Lower lobe of right lung (tissue), 2 donors: Measurements from ENCODE around the gene GAS6. TPM values are rescaled to one million over a fixed set of nuclear protein-coding genes. Genes with fewer than 3 reads are reported as not detected.

Experiments used
- ATAC-seq, 2 donors: fragments of 200-7000 bp; cut with Tn5 transposase; one replicate each; pipeline ENCODE4 v1.9.1; 2020 to 2022; ENCODE audit warnings: mild to moderate bottlenecking in 2 of 2, moderate library complexity in 2 of 2
- DNase-seq: peaks from one replicate; pipeline ENCODE4 v3.0.0-alpha.2; 2020
- H3K27ac ChIP-seq: fragments of 200-600 bp; one replicate; pipeline ENCODE4 v1.8.0; 2022
- H3K27me3 ChIP-seq: fragments of 200-600 bp; one replicate; pipeline ENCODE4 v1.8.0; 2022; ENCODE audit warnings: low read depth
- H3K36me3 ChIP-seq: fragments of 200-600 bp; one replicate; pipeline ENCODE4 v1.8.0; 2022; ENCODE audit warnings: mild to moderate bottlenecking
- H3K4me1 ChIP-seq: fragments of 200-600 bp; one replicate; pipeline ENCODE4 v1.8.0; 2022
- H3K4me3 ChIP-seq: fragments of 200-600 bp; one replicate; pipeline ENCODE4 v1.8.0; 2022; ENCODE audit warnings: mild to moderate bottlenecking
- H3K9me3 ChIP-seq: fragments of 200-600 bp; one replicate; pipeline ENCODE4 v1.8.0; 2022
- intact Hi-C: fragments of 100-400 bp; cut with DNase I; formaldehyde crosslinking; loops from one replicate; pipeline ENCODE4 v1.11.0; 2022
- total RNA-seq: library from RNA; stranded (reverse); fragmentation: NEBNext Ultra II Directional; extraction: Animal tissue kit (Norgen Biotek cat#: 25700); gene quantifications from one replicate; pipeline ENCODE4 v1.2.1, GENCODE V29; 2021
- TF ChIP-seq, protein P1 (sequence below): fragments of 200-600 bp; IDR thresholded peaks from one replicate; pipeline ENCODE4 v1.8.0; 2022; ENCODE audit warnings: antibody characterized with exemption, mild to moderate bottlenecking
- donor health status: DM: no; HTN: yes; CAD: no; lungs with severe emphysema.

GAS6 gene
- total RNA-seq, 1 donor from 2014 or later, result 111 TPM

DNA sequence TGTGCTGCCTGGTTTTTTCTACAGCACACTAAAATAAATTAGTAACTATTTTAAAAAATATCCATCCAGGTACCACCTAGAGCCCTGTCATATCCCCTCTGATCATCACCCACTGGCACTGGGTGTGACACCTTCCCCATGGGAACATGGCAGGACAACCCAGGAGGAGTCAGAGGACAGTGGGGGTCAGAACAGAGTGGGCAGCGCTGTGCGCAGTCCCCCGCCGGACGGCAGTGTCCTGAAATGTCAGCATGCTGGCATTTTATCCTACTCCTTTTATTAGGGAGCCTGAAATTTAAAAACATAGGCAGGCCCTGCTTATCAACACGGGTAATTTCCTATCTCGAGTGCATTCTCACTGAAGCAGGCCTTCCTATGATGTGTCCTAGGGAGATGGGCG lies 42.1 kb upstream of the GAS6 start:
- H3K4me1 ChIP-seq, result no peaks in the 10 kb centered on the region
- H3K36me3 ChIP-seq, result no peaks in the 10 kb centered on the region
- TF ChIP-seq, protein P1, sequence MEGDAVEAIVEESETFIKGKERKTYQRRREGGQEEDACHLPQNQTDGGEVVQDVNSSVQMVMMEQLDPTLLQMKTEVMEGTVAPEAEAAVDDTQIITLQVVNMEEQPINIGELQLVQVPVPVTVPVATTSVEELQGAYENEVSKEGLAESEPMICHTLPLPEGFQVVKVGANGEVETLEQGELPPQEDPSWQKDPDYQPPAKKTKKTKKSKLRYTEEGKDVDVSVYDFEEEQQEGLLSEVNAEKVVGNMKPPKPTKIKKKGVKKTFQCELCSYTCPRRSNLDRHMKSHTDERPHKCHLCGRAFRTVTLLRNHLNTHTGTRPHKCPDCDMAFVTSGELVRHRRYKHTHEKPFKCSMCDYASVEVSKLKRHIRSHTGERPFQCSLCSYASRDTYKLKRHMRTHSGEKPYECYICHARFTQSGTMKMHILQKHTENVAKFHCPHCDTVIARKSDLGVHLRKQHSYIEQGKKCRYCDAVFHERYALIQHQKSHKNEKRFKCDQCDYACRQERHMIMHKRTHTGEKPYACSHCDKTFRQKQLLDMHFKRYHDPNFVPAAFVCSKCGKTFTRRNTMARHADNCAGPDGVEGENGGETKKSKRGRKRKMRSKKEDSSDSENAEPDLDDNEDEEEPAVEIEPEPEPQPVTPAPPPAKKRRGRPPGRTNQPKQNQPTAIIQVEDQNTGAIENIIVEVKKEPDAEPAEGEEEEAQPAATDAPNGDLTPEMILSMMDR, result no peak
- intact Hi-C loops, result no loop called here
- H3K4me3 ChIP-seq, result no peak overlapping the region
- DNase-seq, result no peak
- no peaks in the 10 kb centered on the region for H3K9me3 ChIP-seq
- ATAC-seq, result no peak
- H3K27me3 ChIP-seq, result no peaks in the 10 kb centered on the region
- no peak overlapping the region for H3K27ac ChIP-seq

DNA sequence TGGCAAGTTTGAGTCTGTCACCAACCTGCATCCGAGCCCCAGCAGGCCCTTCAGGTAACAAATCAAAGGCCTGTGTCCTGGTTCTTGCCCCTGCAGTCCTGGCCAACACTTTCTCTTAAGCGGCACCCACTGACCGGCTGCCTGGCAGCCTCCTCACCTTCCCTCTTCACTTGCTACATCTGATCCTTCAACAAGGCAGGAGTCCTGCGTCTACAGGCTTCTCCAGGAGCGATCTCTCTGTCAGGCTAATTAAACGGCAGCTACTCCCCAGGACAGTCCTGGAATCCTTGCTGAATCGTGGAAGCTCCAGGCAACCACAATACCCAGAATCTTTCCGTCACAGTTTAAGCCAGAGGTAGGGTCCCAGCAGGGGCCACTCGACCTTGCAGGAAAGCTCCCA lies 41.1 kb upstream of the GAS6 start:
- H3K9me3 ChIP-seq, result no peaks in the 10 kb centered on the region
- TF ChIP-seq, protein P1, result no peak
- no peak for DNase-seq
- H3K4me3 ChIP-seq, result no peak overlapping the region
- no peaks in the 10 kb centered on the region for H3K4me1 ChIP-seq
- no peaks in the 10 kb centered on the region for H3K36me3 ChIP-seq
- intact Hi-C loops, result no loop called here
- no peaks in the 10 kb centered on the region for H3K27me3 ChIP-seq
- no peak for ATAC-seq
- no peak overlapping the region for H3K27ac ChIP-seq

DNA sequence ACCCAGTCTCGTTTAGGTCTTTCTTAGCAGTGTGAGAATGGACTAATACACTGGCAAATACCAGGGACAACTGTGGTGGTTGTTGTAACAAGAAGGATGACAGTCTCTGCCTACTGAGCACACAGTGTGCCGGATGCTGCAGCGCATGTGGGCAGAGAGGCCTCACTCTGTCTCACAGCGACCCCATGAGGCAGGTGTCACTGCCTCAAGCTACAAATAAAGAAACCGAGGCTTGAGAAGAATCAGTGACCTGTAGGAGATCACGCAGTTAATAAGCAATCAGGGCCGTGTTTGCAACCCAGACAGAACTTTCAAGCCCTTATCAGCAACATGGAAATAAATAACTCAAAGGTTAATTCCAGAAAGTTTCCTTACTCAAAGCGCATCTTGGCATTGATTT lies 40.5 kb upstream of the GAS6 start:
- no peak for DNase-seq
- ATAC-seq, result peak; percentile 78 to 87
- no peaks in the 10 kb centered on the region for H3K9me3 ChIP-seq
- H3K4me1 ChIP-seq, result no peaks in the 10 kb centered on the region
- H3K27me3 ChIP-seq, result no peaks in the 10 kb centered on the region
- no peak overlapping the region for H3K27ac ChIP-seq
- intact Hi-C loops, result no loop called here
- TF ChIP-seq, protein P1, result peak; percentile 64
- H3K36me3 ChIP-seq, result no peaks in the 10 kb centered on the region
- no peak overlapping the region for H3K4me3 ChIP-seq

DNA sequence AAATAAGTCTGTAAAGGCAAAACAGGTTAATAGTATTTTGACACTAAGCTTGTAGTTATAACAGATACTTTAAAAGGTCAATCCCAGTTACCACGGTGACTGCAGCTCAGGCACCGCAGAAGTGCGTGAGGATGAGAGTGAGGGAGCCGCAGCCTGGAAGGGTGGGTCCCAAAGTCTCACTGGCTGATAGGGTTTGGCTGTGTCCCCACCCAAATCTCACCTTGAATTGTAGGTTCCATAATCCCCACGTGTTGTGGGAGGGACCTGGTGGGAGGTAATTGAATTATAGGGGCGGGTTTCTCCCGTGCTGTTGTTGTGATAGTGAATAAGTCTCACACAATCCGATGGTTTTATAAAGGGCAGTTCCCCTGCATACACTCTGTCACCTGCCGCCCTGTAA lies 40.0 kb upstream of the GAS6 start:
- no peaks in the 10 kb centered on the region for H3K9me3 ChIP-seq
- no peaks in the 10 kb centered on the region for H3K27me3 ChIP-seq
- no peak for ATAC-seq
- TF ChIP-seq, protein P1, result no peak
- H3K36me3 ChIP-seq, result no peaks in the 10 kb centered on the region
- no peak overlapping the region for H3K4me3 ChIP-seq
- H3K27ac ChIP-seq, result no peak overlapping the region
- no peaks in the 10 kb centered on the region for H3K4me1 ChIP-seq
- intact Hi-C loops, result no loop called here
- DNase-seq, result no peak

DNA sequence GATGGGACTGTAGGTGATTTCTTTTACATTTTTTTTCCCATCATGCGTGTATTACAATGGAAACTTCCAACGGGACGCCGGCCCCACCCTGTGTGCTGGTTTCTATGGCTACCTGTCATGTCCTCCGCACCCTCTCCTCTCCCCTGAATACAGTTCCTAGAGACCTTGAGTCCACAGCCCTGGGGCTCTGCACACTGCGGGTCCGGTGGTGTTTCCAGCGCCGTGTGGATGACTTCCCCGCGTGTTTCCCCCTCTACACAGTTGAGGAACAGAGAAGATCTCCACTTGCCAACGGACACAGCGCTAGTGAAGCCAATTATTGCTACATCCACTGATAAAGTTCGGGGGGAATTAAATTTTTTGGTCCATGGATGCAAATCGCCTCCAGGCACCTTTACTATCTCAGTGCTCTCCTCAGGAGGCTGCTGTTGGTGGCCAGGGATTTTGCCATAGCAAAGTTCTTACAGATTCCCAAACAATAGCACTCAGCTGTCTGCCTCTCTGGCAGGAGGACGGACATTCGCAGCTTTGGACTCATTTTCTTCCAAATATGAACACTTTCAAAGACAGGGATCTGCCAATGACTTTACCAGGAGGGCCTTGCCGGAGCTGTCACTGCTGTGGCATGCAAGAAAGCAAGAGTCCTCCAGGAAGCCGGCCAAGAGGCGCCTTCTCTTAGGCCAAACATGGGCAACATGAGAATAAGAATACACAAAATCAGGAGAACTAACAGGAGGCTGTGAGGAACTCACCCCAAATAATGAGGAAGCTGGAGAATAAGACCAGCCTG lies 39.3 kb upstream of the GAS6 start:
- ATAC-seq, result peak in 1 of 2 donors; percentile 68

More for the DNA sequence above, 39.3 kb upstream of the GAS6 start:
- TF ChIP-seq, protein P1, result no peak
- DNase-seq, result no peak
- H3K27me3 ChIP-seq, result no peaks in the 10 kb centered on the region
- intact Hi-C loops, result no loop called here
- H3K27ac ChIP-seq, result no peak overlapping the region
- no peaks in the 10 kb centered on the region for H3K36me3 ChIP-seq
- no peaks in the 10 kb centered on the region for H3K9me3 ChIP-seq
- H3K4me1 ChIP-seq, result no peaks in the 10 kb centered on the region
- no peak overlapping the region for H3K4me3 ChIP-seq
